H54 (cell line): Measurements from ENCODE around the gene FREY1.

Experiments used
- DNase-seq: peaks from one replicate; pipeline ENCODE4 v3.0.0; 2011; ENCODE audit warnings: low spot score, mixed read lengths; ENCODE audit not compliant: insufficient read length
- FAIRE-seq: peaks from 3 replicates; lab custom pipeline; 2011; peaks lifted over from hg19 to GRCh38; lab: Jason Lieb, UNC
- POLR2A ChIP-seq: IDR thresholded peaks from 2 replicates; pipeline ENCODE4 v1.6.1; 2011; ENCODE audit warnings: low read depth, mild to moderate bottlenecking, low read length

The FREY1 gene

GRCh38 chr11:45885921-45886721, 20.9 kb downstream of the FREY1 start:
- DNase-seq (no peak), FAIRE-seq (no peak)
- TF ChIP-seq POLR2A: no peak

GRCh38 chr11:45885274-45885920, 21.7 kb downstream of the FREY1 start, which contains the start of gene MAPK8IP1:
TSS of gene MAPK8IP1 (plus strand) at chr11:45885651. CDS start at chr11:45885821, 170 bp downstream.
- DNase-seq (no peak), FAIRE-seq (no peak)
- TF ChIP-seq POLR2A: no peak

- DNase-seq: no peak
- TF ChIP-seq POLR2A: no peak
- no peak for FAIRE-seq
Observed at GRCh38 chr11:45884596-45885185, 22.4 kb downstream of the FREY1 start.

GRCh38 chr11:45881708-45882368, 25.2 kb downstream of the FREY1 start:
- DNase-seq (no peak), FAIRE-seq (no peak)
- TF ChIP-seq POLR2A: no peak

- no peak for DNase-seq
- FAIRE-seq: no peak
- TF ChIP-seq POLR2A: no peak
Observed at GRCh38 chr11:45880772-45881570, 26.1 kb downstream of the FREY1 start.

GRCh38 chr11:45879803-45880686, 27.0 kb downstream of the FREY1 start:
- DNase-seq (peak; percentile 84), FAIRE-seq (no peak)
- no peak for TF ChIP-seq POLR2A

- FAIRE-seq (no peak), DNase-seq (no peak)
- TF ChIP-seq POLR2A: no peak
Observed at GRCh38 chr11:45877845-45878244, 29.2 kb downstream of the FREY1 start.

GRCh38 chr11:45877221-45877620, 29.9 kb downstream of the FREY1 start:
- no peak for DNase-seq
- no peak for FAIRE-seq
- no peak for TF ChIP-seq POLR2A

GRCh38 chr11:45876401-45876800, 30.7 kb downstream of the FREY1 start:
- TF ChIP-seq POLR2A: no peak
- no peak for DNase-seq
- FAIRE-seq: no peak

GRCh38 chr11:45872651-45873356, 34.3 kb downstream of the FREY1 start:
- DNase-seq: peak; percentile 93
- TF ChIP-seq POLR2A: no peak
- no peak for FAIRE-seq

GRCh38 chr11:45871638-45872037, 35.4 kb downstream of the FREY1 start:
- FAIRE-seq (no peak), DNase-seq (no peak)
- TF ChIP-seq POLR2A: no peak

- TF ChIP-seq POLR2A: no peak
- no peak for FAIRE-seq
Observed at GRCh38 chr11:45870706-45871105, 36.4 kb downstream of the FREY1 start.

More at GRCh38 chr11:45870706-45871105, 36.4 kb downstream of the FREY1 start:
- DNase-seq: no peak
